GM18505 (cell line): ENCODE data around the gene SURF1.
"Not testable (repeated sequence)": the region's sequence is repeated elsewhere in the genome, so short reads cannot be mapped to it uniquely, and the experiment has no call there.

Experiments used
- ATAC-seq: cut with Tn5 transposase; IDR thresholded peaks from one replicate; pipeline ENCODE4 v1.9.1; 2021; ENCODE audit not compliant: unreplicated experiment
- POLR2A ChIP-seq: IDR thresholded peaks from 4 replicates; pipeline ENCODE4 v1.6.1; 2011; ENCODE audit warnings: borderline replicate concordance; ENCODE audit not compliant: insufficient read depth, insufficient read length; ENCODE audit errors: extremely low read depth

SURF1 gene

DNA sequence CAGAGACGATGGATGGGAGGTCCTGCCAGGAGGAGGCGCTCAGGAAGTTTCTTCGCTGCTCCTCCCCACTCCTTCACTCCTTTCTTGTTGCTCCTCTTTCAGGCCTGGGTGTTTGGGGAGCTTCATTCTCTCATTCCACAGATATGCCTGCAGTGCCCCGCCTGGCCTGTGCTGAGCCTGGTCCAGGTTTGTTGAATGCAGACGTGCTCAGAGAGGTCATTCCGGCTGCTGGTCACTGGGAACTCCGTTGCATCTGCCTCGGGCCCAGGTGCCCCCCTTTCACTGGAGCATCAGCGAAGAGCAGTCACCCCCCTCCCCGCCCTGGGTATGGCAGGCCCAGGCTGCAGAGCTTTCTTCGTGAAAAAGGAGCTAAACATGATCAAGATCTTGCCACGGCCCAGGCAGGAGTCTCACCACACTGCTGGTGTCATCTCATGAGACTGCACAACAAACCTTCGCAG lies 35.8 kb downstream of the SURF1 start:
- no peak for TF ChIP-seq POLR2A
- ATAC-seq: no peak

DNA sequence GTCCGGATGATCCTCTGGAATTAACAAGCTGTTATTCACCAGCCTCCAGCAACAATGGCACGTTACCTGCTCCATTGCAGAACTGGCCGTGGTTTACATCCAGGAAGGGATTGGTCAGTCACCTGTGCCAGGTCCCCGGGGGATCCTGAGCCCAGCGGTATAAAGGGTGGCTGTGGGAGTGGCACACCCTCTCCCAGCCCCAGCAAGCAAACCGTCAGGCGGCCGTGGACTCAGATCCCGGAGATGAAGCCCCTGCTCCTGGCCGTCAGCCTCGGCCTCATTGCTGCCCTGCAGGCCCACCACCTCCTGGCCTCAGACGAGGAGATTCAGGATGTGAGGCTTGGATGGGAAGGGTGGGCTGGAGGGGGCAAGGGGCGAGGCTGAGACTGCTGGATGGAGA lies 38.7 kb downstream of the SURF1 start:
- not testable (repeated sequence) for ATAC-seq

GRCh38 chr9:133315997-133316396 lies 40.3 kb downstream of the SURF1 start:
- no peak for ATAC-seq
- TF ChIP-seq POLR2A: no peak

DNA sequence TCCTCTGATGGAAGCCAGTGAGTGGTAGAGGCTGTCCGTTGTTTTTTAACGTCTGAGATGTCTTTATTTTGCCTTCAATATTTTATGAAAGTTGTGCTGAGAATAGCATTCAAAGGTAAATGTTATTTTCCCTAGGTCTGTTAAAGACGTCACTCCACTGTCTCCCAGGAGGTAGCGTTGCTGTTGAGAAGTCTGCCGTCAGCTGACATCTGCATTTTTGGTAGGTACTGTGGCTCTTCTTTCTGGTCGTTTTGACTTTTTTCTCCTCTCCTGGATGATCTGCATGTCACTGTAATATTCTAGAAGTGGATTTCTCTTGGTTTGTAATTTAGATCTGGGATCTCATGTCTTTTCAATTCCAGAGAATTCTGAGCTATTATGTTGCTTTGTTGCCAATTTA lies 46.7 kb downstream of the SURF1 start:
- ATAC-seq: no peak
- TF ChIP-seq POLR2A: no peak

DNA sequence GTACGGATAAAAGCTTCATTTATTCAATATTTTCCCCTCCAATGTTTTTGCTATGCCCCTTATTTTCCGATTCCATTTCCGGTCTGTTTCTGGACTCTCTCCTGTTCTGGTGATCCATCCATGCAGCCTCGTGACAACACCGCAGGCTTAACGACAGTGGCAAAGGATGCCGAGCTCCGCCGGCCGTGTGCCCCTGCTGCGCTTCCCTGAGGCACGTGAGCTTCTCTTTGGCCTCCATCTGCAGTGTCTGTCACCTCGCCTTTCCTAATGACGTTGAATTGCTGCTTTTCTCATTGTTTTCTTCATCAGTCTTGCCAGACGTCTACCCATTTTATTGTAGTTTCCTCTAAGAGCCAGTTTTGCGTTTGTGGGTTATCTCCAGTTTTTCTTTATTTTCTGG lies 49.0 kb downstream of the SURF1 start:
- no peak for ATAC-seq
- no peak for TF ChIP-seq POLR2A

DNA sequence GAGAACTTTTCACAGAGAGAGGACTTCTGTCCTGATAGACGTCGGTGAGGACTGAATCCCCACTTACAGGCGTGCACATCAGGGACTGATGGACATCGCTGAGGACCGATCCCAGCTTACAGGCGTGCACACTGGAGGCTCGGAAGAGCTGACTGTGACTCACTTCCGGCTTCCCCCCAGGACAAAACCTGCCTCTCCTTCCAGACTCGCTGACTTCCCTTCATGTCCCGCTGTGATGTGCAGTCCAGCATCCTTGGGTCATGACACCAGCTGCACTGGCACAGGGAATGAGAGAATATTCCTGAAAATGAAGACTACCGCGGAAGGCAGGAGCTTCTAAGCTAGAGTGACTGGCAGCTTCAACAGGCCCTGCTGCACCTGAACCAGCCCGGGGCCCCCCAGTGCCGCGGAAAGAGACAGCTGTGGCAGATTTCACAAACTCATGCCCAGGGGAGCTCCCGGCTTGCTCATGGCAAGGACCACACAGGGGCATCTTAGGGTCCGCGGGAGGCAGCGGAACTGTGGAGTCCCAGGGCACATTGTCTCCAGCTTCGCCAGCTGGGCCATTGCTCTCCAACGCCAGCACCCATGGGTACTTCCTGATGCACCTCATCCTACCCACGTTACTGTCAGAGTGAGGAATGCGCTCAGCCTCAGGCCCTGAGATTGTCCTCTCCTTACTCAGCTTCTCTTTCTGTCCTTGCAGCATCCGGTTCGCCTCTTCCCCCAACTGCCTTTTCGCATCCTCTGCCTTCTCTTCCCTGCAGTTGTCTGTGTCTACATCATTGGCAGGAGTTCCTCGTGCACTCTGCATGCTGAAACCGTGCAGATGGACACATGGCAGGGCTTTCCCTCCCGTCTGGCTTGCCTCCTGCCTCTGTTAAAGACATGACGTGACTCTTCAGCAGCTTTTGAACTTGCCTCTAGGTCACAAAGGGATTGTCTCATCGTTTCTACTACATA lies 49.8 kb downstream of the SURF1 start:
- no peak for ATAC-seq

DNA sequence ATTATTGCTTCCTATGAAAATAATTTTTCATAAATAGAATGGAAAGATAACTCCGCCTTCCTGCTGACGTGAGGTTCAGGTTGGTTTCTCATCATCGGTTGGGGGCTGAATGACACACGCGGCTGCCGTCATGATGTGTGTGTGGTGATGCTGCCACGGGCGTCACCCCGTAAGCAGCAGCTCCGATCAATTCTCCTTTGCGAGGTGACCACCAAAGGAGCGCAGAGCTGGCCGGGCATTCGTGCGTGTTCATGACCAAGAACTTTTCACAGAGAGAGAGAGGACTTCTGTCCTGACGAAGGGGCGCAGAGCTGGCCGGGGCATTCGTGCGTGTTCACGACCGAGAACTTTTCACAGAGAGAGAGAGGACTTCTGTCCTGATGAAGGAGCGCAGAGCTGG lies 50.6 kb downstream of the SURF1 start:
- no peak for ATAC-seq
- TF ChIP-seq POLR2A: no peak

More for the DNA sequence above, 49.8 kb downstream of the SURF1 start:
- TF ChIP-seq POLR2A: no peak

GRCh38 chr9:133304477-133305377 lies 51.6 kb downstream of the SURF1 start:
- ATAC-seq: no peak
- no peak for TF ChIP-seq POLR2A

DNA sequence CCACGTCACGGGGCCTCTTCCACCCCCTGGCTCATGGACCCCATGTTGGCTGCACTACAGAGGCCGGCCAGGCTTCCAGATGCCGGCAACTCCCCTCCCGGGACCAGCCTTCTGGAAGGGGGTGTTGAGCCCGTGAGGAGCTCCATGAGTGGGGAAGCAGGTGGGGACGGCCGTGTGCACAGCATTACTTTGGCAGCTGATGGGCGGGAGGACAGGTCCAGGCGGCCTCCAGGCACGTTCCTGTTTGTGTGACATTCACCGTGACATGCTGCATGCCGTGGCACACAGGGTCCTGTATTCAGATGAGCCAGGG lies 52.2 kb downstream of the SURF1 start:
- TF ChIP-seq POLR2A: no peak
- no peak for ATAC-seq

DNA sequence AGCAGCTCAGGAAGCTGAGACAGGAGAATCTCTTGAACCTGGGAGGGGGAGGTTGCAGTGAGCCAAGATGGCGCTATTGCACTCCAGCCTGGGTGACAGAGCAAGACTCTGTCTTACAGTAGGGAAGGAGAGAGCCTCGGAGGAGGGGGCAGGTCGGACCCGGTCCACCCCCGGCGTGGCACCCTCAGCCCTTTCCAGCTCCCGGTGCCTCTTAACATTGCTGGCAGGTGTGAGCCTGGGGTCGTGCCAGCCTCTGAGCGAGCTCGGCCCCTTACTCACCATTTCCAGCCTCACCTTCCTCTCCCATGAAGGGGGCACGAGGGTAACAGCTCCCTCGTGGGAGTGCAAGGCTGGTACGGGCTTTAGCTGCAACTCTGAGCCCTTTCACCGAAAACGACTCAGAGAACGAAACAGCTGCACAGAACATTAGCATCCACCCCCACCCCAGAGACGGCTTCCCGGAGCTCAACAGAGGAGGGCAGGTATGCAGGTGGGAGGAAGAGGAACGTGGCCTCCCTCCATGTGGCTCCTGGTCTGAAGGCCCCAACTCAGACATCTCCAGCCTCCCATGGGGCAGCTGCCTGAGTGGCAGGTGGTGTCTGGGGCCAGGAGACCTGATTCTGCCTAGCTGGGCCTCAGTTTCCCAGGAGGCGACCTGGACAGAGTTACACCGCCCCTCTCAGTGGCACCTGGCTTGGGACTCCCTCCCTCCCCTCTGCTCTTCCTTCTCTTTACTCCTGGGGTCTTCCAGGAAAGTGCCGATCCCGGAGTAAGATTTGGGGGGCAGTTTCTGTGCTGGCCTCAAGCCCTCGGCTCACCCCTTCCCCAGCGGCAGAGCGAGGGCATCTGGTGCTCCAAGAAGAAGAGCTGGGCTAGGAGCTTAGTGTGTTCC lies 52.8 kb downstream of the SURF1 start:
- ATAC-seq: no peak
- no peak for TF ChIP-seq POLR2A
